ENCODE measurements around the gene STK32C. TPM values are rescaled to one million over a fixed set of nuclear protein-coding genes. Genes with fewer than 3 reads are reported as not detected.

STK32C gene
- total and polyA plus RNA-seq, 12 donors: 2.7 to 8.9 (median 5.7) TPM

GRCh38 chr10:132344386-132344785 lies 36.6 kb upstream of the STK32C start:
- H3K27me3 ChIP-seq: no peaks in the 10 kb centered on the region
- DNase-seq (no peak), ATAC-seq (no peak)
- H3K9me3 ChIP-seq: no peaks in the 10 kb centered on the region
- no peak for TF ChIP-seq CTCF (IDR thresholded peaks at IDR 0.05)
- H3K27ac ChIP-seq: no peak overlapping the region
- H3K36me3 ChIP-seq: peaks cover 0 to 50% (median 6%) of the 10 kb centered on the region in 9 donors
- 92% methylated on average over 6 of the region's 6 CpGs for WGBS, 2 donors
- intact Hi-C loops (cut with DNase I): no loop called here
- H3K4me1 ChIP-seq: no peaks in the 10 kb centered on the region
- no peak overlapping the region for H3K4me3 ChIP-seq

GRCh38 chr10:132342553-132342952 lies 34.8 kb upstream of the STK32C start:
- no peak for DNase-seq
- H3K36me3 ChIP-seq: peaks cover 0 to 52% (median 6%) of the 10 kb centered on the region in 9 donors
- intact Hi-C loops (cut with DNase I): no loop called here

GRCh38 chr10:132341781-132342180 lies 34.0 kb upstream of the STK32C start:
- Histone ChIP-seq H3K36me3 (peaks cover 0 to 52% (median 6%) of the 10 kb centered on the region in 9 donors), H3K4me1 (peaks cover 0 to 11% (median 2%) of the 10 kb centered on the region in 9 donors), H3K4me3 (no peak overlapping the region), H3K27ac (no peak overlapping the region), H3K27me3 (no peaks in the 10 kb centered on the region), H3K9me3 (no peaks in the 10 kb centered on the region)
- no peak for TF ChIP-seq CTCF (IDR thresholded peaks at IDR 0.05)
- 91% methylated on average over 4 of the region's 4 CpGs for WGBS, 2 donors
- DNase-seq (no peak), ATAC-seq (no peak)
- intact Hi-C loops (cut with DNase I): no loop called here

More at GRCh38 chr10:132342553-132342952, 34.8 kb upstream of the STK32C start:
- no peak for ATAC-seq
- Histone ChIP-seq H3K4me1 (peaks cover 0 to 4% (median 0%) of the 10 kb centered on the region in 9 donors), H3K9me3 (no peaks in the 10 kb centered on the region), H3K4me3 (no peak overlapping the region), H3K27ac (no peak overlapping the region), H3K27me3 (no peaks in the 10 kb centered on the region)
- TF ChIP-seq CTCF (IDR thresholded peaks at IDR 0.05): no peak
- 96 to 98% methylated on average over 7 of the region's 7 CpGs for WGBS, 2 donors

GRCh38 chr10:132341017-132341416 lies 33.3 kb upstream of the STK32C start:
- H3K9me3 ChIP-seq: no peaks in the 10 kb centered on the region
- no peak overlapping the region for H3K4me3 ChIP-seq
- peaks cover 0 to 52% (median 6%) of the 10 kb centered on the region in 9 donors for H3K36me3 ChIP-seq
- DNase-seq (no peak), ATAC-seq (no peak)
- WGBS, 2 donors: 97 to 98% methylated on average over 6 of the region's 6 CpGs
- H3K27me3 ChIP-seq: no peaks in the 10 kb centered on the region
- intact Hi-C loops (cut with DNase I): no loop called here
- peaks cover 0 to 17% (median 9%) of the 10 kb centered on the region in 9 donors for H3K4me1 ChIP-seq
- H3K27ac ChIP-seq: no peak overlapping the region
- TF ChIP-seq CTCF (IDR thresholded peaks at IDR 0.05): no peak

Measured in heart right ventricle (tissue), 16 donors.